ENCODE results near the gene CNPY1.

CNPY1 gene

DNA sequence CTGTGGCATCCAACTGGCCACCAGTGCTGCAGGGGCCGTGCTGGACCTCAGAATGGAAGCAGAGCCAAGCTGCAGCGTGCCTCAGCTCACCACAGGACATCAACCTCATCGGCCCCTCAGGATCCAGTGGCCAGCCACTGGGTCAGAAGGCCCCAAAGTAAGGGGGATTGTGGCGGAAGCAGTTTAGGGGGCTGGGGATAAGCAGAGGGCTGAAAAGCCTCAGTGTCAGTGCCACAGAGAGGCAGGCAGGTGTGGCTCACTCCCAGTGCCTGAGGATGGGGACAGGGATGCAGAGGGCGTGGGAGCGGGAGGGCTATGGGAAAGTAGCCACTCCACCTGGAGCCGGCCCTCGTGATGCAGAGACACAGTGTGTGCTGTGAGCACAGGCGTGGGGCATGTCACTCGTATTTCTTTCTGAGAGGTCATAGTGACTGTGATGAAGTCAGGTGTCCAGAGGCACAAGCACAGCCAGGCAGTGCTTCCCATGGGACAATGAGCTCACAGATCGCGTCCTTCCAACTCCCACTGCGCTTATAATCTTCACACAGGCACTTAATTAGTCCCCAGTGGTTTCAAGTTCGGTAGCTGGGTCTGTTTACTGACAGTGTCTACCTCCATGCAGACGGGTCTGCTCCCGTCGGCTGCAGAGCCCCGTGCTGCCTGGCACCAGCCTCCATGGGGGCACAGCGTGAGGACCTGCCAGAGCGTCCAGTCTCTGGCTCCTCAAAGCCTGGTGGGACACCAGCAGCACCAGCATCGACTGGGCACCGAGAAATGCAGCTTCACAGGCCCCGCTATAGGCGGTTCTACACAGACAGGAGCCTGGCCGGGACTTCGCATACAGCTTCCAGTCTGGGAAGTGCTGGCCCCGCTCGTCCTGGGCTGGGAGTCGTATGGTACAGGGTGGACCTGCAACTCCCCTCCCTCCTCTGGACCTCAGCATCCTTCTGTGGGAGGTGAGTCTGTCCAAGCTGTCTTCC, 42.9 kb upstream of the CNPY1 start:
- TF ChIP-seq FOXP2 (optimal IDR thresholded peaks at IDR 0.05; ENCODE audit: borderline replicate concordance, extremely low read depth, extremely low read length, insufficient read depth) (no peak), TAF1 (IDR thresholded peaks at IDR 0.05; ENCODE audit: borderline replicate concordance, insufficient read depth, low read length) (no peak), POLR2AphosphoS5 (IDR thresholded peaks at IDR 0.05; ENCODE audit: low read depth, low read length) (no peak), SIN3A (IDR thresholded peaks at IDR 0.05; ENCODE audit: borderline replicate concordance, insufficient read depth, low read length) (no peak)
- TF ChIP-seq, protein P1, sequence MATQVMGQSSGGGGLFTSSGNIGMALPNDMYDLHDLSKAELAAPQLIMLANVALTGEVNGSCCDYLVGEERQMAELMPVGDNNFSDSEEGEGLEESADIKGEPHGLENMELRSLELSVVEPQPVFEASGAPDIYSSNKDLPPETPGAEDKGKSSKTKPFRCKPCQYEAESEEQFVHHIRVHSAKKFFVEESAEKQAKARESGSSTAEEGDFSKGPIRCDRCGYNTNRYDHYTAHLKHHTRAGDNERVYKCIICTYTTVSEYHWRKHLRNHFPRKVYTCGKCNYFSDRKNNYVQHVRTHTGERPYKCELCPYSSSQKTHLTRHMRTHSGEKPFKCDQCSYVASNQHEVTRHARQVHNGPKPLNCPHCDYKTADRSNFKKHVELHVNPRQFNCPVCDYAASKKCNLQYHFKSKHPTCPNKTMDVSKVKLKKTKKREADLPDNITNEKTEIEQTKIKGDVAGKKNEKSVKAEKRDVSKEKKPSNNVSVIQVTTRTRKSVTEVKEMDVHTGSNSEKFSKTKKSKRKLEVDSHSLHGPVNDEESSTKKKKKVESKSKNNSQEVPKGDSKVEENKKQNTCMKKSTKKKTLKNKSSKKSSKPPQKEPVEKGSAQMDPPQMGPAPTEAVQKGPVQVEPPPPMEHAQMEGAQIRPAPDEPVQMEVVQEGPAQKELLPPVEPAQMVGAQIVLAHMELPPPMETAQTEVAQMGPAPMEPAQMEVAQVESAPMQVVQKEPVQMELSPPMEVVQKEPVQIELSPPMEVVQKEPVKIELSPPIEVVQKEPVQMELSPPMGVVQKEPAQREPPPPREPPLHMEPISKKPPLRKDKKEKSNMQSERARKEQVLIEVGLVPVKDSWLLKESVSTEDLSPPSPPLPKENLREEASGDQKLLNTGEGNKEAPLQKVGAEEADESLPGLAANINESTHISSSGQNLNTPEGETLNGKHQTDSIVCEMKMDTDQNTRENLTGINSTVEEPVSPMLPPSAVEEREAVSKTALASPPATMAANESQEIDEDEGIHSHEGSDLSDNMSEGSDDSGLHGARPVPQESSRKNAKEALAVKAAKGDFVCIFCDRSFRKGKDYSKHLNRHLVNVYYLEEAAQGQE (IDR thresholded peaks at IDR 0.05; ENCODE audit: insufficient read depth in 1 of 2, low read depth in 2 of 2, low read length in 2 of 2), result no peak

DNA sequence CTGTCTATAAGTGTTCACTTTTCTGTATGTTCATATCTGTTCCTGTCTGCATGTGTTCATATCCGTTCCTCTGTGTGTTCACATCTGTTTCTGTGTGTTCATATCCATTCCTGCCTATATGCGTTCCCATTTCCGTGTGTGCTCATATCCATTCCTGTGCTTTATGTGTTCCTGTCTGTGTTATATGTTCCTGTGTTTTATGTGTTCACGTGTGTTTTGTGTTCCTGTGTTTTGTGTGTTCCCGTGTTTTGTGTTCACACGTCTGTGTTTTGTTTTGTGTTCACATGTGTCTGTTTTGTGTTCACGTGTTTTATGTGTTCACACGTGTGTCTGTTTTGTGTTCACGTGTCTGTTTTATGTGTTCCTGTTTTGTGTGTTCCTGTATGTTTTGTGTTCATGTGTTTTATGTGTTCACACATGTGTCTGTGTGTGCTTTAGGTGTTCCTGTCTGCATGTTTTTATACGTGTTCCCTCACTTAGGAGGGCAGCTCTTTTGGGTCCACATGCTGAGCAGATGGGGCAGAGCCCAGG, 42.2 kb upstream of the CNPY1 start:
- no peak for TF ChIP-seq POLR2AphosphoS5 (IDR thresholded peaks at IDR 0.05; ENCODE audit: low read depth, low read length)
- TF ChIP-seq SIN3A (IDR thresholded peaks at IDR 0.05; ENCODE audit: borderline replicate concordance, insufficient read depth, low read length), result no peak
- no peak for TF ChIP-seq TAF1 (IDR thresholded peaks at IDR 0.05; ENCODE audit: borderline replicate concordance, insufficient read depth, low read length)
- no peak for TF ChIP-seq FOXP2 (optimal IDR thresholded peaks at IDR 0.05; ENCODE audit: borderline replicate concordance, extremely low read depth, extremely low read length, insufficient read depth)
- TF ChIP-seq, protein P1 (IDR thresholded peaks at IDR 0.05; ENCODE audit: insufficient read depth in 1 of 2, low read depth in 2 of 2, low read length in 2 of 2), result no peak

DNA sequence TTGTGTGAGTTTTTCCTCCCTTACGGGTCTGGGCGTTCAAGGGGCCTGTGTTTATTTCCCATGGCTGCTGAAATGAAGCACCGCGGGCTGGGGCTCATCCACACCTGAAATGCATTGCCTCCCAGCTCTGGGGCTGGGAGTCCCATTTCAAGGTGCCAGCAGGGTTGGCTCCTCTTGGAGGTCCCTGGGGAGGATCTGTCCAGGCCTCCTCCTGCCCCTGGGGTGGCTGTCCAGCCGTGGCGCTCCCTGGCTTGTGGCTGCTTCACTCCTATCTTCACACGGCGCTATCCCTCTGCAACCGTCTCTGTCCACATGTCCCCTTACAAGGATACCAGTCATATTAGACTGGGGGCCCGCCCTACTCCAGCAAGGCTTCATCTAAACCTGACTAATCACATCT, 41.1 kb upstream of the CNPY1 start:
- TF ChIP-seq SIN3A (IDR thresholded peaks at IDR 0.05; ENCODE audit: borderline replicate concordance, insufficient read depth, low read length), result no peak
- TF ChIP-seq, protein P1 (IDR thresholded peaks at IDR 0.05; ENCODE audit: insufficient read depth in 1 of 2, low read depth in 2 of 2, low read length in 2 of 2), result no peak
- TF ChIP-seq FOXP2 (optimal IDR thresholded peaks at IDR 0.05; ENCODE audit: borderline replicate concordance, extremely low read depth, extremely low read length, insufficient read depth), result no peak
- TF ChIP-seq TAF1 (IDR thresholded peaks at IDR 0.05; ENCODE audit: borderline replicate concordance, insufficient read depth, low read length), result no peak

DNA sequence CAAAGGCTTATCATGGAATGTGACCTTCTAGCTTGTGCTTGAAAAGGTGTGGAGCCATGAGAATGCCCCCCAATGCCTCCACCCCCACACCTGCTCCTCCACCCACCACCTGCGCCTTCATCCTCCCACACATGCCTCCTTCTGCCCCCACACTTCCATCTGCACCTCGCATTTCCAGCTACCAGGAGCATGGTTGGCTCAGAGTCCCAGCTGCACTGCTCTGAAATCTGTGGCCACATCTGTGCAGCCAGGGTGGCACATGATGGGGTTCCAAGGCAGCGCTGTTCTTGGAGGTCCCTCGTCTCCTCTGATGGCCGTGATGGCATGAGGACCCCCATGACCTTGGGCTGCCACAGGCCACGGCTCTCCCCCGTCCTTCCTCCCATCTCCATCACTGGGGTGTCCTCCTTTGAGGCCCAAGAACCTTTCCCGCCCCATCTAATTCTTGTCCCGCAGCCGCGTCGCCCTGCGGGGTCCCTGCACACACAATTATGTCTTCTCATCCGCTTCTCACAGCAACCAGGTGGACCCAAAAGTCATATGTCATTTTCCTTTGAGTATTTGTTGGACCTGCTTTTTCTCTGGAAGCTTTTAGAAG, 40.6 kb upstream of the CNPY1 start:
- TF ChIP-seq FOXP2 (optimal IDR thresholded peaks at IDR 0.05; ENCODE audit: borderline replicate concordance, extremely low read depth, extremely low read length, insufficient read depth) (no peak), POLR2AphosphoS5 (IDR thresholded peaks at IDR 0.05; ENCODE audit: low read depth, low read length) (no peak), TAF1 (IDR thresholded peaks at IDR 0.05; ENCODE audit: borderline replicate concordance, insufficient read depth, low read length) (no peak), SIN3A (IDR thresholded peaks at IDR 0.05; ENCODE audit: borderline replicate concordance, insufficient read depth, low read length) (no peak)
- TF ChIP-seq, protein P1 (IDR thresholded peaks at IDR 0.05; ENCODE audit: insufficient read depth in 1 of 2, low read depth in 2 of 2, low read length in 2 of 2), result no peak
